HG03025 (cell line): ENCODE data around the gene EDEM3.

Experiments
- ATAC-seq: cut with Tn5 transposase; IDR thresholded peaks from one replicate; pipeline ENCODE4 v1.9.1; 2021; ENCODE audit warnings: mild to moderate bottlenecking, moderate library complexity; ENCODE audit not compliant: unreplicated experiment, low FRiP score

The EDEM3 gene

DNA sequence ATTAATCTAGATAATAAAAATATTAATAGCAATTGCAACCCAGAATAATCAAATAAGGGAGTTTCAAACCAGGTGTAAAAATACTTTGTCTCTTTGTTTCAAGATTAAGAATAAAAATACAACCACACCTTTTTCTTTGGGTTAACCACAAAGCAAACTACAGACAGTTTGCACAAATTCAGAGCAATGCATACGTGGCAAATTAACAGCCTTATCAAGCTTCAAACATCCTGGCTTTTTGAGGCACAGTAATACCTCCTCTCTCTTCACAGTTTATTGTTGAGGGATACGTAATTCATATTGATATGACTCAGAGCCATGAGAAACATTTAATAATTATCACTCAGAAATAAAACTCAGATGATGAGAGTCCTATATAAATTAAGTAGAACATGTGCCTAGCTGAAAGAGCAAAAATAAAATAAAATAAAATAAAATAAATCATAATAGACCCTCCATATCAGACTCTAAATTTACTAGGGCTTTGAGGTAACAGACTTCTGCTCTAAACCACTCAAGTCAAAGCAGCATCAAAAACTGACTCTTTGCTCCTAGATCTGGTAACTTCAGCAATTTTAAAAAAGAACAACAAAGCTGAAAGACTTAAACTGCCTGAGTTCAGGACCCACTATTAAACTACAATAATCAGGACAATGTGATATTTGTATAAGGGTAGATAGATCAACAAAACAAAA, 11.4 kb downstream of the EDEM3 start:
- peak; percentile 44 for ATAC-seq

DNA sequence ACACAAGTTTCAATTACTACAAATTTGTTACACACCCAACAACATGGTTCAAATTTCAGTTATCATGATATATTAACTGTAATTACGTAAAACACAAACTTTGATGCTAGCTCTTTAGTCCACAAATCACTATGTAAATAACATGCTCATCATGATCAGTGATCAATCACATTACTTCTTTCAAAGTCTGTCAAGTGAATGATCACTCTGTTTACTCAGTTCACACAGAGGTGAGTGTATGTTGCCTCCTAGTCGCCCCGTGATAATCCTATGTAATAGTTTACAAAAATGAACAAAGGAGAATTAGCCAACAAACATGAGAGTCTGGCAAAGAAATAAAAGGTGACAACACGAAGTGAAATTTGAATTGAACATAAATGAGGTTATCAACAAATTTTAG, 14.3 kb downstream of the EDEM3 start:
- no peak for ATAC-seq

DNA sequence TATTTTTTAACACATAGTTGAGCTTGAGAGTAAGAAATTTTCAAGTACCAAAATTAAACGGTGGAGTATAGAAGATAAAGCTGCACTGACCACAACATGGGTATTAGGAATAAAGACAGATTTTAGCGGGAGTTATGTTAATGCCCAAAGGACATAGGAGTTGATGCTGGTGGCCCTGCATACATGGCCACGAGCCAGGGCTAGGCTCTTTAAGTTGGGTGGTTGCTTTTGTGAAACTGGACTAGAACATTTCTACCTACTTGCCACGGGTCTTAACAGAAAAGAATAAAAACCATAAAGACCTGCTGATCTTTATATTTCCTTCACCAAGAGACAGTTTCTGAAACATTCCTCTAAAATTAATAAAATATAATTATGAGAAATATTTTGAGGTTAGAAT, 14.9 kb downstream of the EDEM3 start:
- ATAC-seq = no peak

DNA sequence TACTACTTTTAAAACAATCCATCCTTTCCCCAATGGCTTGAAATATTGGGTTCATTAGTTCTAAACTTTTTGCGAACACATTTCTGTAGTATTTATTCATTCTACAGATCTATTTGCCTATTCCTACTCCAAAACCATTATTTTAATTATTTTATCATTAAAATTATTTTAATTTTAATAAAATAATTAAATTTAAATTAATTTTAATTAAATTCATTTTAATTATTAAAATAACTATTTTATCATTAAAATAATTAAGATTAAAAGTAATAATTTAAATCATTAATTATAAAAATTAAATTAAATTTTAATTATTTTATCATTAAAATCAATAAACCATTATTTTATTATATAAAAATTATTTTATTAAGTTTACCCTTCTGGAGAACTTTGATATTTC, 15.6 kb downstream of the EDEM3 start:
- no peak for ATAC-seq

DNA sequence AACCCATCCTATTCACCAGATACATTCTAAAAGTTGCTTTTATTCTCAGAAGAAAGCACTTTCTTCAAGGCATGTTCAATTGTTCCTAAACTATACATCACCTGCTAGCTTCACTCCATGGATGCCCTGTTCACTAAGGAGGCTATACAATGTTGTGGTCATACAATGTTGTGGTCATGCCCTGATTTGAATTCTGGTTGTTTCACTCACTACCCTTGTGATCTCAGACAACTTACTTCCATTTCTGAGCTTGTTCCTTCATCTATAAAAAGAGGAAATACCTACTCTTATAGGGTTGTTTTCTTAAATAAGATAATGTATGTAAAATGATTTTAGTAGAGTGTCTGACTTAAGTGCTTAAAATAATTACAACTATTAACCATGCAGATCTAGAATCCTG, 19.7 kb downstream of the EDEM3 start:
- ATAC-seq = no peak

DNA sequence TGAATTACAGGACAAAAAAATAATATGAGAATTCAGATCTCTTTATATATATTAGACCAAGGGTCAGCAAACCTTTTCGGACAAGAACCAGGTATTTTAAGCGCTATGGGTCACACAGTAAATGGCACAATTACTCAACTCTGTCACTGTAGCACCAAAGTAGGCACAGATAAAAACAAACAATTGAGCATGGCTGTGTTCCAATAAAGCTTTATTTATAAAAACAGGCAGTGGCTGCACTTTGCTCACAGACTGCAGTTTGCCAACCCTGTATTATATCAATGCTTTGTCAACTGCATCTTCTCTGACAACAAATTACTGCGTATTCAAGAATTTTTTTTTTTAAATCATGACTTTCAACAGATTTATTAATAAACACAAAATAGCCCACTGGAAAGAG, 29.8 kb downstream of the EDEM3 start:
- ATAC-seq = no peak

DNA sequence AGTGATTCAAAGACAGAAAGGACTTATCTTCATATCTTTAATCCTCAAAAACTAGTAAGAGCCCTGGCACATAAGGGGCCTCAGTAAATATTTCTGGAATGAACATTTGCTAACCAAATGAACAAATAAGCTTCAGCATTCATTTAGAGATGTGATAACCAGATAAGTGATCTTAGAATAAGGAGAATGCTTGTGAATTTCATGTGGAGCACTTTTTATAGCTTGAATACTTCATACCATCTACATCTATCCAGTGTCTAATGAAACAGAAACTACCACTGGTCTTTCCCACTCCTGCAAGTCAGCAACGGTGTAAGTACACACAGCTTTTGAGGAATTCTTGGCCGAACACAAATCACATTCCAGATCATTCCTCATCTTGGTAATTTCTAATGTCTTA, 38.5 kb downstream of the EDEM3 start:
- no peak for ATAC-seq

DNA sequence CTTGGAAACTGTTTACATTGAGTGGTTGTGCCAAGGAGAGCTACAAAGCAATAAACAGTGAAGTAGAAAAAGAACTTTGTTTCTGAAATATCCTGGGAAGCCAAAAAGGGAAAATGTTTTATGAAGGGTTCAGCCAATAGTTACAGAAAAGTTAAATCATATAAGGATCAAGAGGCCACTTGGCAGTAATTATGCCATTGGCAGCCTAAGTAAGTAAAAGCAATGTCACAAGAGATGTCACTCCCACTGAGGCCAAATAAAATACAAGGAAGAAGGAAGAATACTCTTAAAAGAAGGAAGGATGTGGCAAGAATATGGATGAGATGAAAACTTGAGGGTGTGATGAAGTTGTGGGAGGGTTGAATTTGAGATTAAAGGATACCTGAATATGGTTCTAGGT, 45.2 kb downstream of the EDEM3 start:
- ATAC-seq = no peak

DNA sequence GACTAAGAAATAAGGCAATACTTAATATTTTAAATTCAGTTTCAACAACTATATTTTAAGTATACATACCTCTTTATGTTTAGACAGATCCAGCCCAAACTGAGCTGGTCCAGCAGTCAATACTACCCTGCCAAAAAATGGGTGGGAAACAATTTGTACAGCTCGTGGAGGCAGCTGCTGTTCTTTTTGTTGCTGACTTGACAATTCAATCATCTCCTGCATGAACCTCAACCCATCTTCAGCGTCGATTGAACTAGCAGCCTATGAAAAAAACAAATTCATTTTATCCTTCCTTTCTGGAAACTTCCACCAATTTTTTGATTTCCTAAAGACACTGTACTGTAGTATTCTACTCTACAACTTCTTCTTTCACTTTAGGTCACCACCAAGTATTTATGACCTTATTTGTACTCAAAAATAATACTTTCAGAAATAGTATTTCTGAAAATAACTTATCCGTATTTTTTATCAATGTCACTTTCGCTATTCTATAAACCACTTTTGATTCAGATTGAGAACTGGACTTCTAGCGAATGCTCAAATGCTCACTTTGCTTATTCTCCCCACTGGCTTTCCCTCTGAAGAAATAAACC, 46.5 kb downstream of the EDEM3 start:
- ATAC-seq = no peak

DNA sequence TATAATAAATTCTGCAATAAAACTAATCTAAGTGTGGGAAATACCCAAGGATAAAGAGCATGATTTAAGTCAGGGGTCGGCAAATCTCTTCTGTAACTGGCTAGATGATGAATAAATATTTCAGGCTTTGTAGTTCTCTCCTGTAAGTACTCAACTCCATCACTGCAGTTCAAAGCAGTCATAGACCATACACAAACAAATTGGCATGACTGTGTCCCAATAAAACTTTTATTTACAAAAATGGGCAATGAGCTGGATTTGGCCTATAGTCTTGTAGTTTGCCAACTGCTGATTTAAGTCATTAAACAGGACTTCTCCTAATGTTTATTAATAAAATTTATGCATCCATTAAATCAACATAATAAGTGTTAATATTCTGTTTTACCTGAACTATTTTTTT, 49.4 kb downstream of the EDEM3 start:
- no peak for ATAC-seq

DNA sequence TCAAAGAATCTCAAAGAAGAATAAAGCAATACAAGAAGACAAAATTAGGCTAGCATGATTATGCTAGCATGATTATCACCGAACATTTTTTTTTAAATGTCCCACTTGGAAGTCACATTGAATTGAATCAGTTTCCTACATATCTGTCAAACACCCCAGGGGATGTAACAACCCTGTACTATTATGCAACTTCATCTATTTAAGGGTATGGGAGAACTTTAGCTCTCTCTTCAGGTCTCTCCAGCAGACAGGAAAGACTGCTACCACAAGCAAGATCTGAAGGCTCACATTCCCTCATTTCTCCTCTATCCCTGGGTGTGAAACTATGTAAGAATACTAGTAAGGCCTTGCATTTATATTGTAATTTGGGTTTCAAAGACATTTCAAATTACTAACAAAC, 52.8 kb downstream of the EDEM3 start:
- ATAC-seq = no peak

DNA sequence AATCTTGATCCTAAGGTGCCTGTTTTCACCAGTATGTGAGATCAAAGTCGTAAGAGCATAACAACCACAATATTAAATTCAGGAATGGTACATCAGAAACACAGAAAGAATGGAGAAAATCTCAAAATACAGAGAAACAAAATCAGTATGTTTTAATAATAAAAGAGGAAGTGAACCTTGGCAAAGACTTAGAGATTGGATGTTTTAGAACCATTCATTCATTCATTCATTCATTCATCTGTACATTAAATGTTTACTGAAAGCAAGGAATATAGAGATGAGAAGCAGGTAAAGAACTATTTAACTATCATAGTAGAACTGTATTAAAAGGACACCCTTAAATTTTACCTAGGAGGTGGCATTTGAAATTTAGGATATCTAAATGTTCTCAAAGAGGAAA, 55.7 kb downstream of the EDEM3 start:
- no peak for ATAC-seq

DNA sequence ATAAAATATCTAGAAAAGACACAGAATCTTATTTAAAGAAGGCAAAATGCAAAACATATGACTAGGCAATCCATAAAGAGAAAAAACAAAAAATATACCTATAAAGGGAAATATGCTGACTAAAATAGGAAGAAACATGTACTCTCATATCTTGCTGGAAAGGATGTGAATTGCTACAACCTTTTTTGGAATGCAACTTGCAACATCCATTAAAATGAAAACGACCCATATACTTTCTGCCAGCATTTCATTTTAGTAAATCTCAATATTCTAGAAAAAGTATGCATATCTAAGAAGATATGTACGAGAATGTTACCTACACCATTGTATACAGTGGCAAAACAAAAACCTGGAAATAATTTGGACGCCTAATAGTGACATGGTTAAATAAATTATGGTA, 56.6 kb downstream of the EDEM3 start:
- ATAC-seq = no peak

DNA sequence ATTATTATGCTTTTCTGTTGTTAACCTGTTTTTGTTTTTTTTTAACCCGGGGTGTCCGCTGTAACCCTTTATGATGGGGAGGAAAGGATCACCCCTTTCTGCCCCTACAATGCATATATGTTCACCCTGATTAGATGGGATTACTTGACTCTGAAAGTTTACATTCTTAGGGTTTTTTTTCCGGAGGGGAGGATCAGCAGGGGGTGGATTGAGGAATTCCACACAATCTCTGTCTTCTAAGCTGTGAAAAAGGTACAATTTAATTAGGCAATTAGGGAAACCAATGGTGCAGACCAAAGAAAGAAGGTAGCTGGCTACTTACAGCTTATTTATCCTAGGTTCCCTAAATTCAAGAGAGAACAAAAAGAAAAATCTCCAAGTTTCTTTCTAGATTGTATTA, 58.3 kb downstream of the EDEM3 start:
- no peak for ATAC-seq

DNA sequence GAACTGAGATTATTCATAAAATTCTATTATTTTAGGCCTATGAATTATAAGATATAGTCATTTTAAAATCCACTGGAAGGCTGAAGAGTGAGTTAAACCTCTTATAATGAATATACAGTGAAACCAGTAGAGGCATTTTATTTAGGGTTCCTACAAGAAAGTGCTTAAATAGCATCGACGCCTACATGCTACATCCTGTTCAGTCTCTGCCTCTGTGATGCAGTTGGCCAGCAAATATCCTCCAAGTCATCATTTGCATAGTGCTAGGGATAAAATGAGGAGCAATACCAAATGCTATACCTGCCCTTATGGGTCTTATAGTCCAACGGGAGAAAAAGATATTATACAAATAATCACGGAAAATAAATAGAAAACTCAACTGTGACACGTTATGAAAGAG, 59.6 kb downstream of the EDEM3 start:
- ATAC-seq = no peak

DNA sequence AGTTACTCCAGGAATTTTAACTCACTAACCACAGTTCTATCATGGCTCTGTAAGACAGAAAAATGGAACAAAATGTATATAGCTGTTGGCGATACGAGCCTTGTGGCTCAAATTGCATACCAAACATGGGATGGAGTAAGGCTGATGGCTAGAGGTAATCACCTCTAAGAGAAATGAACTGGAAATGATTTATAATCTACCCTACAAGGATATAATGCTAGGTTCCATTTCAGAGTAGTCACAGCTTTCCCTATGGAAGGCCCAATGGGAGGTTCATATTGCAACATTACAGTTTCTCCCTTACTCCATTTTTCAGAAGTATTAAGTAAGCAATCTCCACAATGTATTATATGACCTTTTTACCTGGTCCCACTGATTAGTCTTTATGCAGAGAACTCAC, 61.6 kb downstream of the EDEM3 start:
- ATAC-seq = no peak

DNA sequence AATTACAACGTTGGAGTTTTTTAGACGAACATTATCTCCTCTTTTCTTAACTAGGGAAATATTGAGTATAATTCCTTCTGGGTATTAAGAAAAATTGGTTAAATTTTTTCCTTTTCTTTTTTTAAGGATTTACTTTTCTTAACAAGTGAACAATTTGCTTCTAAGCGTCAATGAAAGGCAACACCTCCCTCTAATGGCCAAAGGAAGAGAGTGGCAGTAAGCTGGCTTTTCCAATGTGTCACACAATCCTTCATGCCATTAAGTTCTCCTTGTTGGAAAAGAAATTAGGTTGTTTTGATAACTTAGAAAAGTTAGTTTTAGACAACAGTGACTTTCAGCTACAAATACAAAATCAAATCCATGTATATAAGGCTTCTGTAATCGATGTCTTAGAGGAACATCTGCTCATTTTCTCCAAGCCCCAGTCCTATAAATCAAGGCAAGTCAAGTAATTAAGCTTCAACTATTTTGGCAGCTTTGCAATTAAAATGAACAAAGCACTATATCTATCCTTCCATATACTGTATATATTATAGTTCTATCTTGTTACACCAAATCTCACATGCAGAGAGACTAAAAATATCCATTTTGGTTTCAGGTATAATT, 62.8 kb downstream of the EDEM3 start:
- no peak for ATAC-seq

DNA sequence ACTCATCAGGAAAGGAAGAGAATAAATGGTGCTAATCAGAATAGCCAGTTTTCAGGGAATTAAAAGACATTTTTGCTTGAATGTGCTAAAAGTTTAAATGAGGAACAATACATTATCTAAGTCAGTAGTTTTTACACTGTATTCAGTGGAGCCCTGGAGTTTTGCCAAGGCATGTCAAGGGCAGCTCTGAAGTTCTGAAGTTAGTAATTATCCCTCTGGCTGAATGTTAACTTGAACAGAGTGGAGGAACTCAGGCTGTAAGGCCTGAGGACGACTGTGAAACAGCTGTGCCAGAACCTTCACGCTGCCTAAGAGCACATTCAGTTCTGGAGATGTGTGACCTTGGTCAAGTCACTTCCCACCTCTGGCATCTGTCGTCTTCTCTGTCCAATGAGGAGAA, 68.1 kb downstream of the EDEM3 start:
- no peak for ATAC-seq

DNA sequence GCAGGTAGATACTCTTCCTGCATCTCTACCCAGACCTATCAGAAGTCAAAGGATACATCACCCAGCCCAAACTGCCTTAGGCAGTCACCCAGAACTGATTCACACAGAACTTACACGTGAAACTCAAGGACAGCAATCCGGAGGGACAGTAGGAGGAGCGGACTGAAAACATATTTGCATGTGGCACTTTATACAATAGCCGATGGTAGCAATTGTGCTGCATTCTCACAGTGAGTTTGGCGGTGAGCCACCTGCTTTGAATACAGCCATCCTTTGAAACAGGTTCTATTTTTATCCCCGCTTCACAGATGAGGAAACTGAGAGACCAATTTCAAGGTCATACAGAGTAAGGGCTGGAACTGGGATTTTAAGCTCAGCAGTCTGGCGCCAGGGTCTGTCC, 69.5 kb downstream of the EDEM3 start:
- no peak for ATAC-seq

DNA sequence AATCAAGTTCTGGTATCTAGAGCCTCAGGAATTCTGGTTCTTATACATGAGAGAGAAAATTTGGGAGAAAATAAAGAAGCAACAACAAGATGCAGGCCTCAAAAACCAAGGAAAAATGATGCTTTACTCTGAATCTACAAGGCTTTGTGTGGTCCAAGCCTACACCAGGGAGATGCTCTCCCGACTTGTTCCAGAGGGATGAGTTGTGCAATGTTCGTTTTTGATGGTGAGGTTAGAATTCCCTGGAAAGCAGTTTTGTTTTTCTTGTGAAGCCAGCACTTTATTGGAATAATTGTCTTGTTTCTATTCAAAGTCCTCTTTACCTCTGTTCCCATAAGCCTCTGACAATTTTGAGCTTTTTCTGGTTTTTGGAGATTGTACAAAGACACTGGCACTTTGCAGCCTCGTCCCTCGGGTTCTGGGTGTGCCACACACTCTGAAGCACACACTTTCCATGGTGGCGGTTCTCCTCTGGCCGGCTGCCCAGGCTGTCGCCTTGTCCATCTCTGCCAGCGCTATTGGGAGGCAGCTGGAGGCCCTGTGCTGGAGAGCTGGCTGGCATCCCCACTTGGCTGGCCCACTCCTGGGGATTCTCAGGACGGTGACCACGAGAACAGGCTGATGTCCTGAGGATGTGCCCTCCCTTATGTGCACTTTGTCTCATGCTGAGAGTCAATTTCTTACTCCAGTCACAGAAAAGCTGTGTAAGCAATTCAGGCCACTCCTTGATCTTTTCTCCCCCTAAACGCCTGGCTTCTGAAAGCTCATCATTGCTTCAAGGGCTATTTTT, 70.2 kb downstream of the EDEM3 start:
- ATAC-seq = no peak

DNA sequence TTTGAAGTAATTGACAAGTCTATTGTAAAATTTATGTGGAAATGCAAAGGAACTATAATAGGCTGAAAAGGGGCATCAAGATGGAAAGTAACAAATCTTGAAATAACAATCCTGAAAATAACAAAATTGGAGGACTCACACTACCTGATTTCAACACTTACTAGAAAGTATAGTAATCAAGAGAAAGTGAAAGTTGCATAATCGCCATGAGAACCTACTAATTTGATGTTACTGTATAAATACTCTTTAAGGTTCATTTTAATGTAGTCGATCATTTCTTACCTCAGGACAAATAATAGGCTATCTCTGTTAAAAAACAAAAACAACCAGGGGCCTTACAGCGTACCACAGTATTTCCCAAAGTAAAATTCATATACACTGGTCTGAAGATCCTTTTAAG, 71.7 kb downstream of the EDEM3 start:
- ATAC-seq = no peak
